GM12875 (cell line): ENCODE measurements around the gene REXO1.
"Not testable (repeated sequence)": the region's sequence is repeated elsewhere in the genome, so short reads cannot be mapped to it uniquely, and the experiment has no call there.

Source experiments
- H3K4me3 ChIP-seq: one replicate; pipeline ENCODE4 v1.5.1; 2011; ENCODE audit warnings: low read depth, low read length, control low read depth
- TF ChIP-seq, protein P1 (sequence below): IDR thresholded peaks from 2 replicates; pipeline ENCODE4 v1.5.1; 2011; ENCODE audit warnings: low read depth, mild to moderate bottlenecking, control low read depth, inconsistent platforms, low read length, moderate library complexity, borderline replicate concordance; ENCODE audit not compliant: insufficient read depth

Gene REXO1, protein sequence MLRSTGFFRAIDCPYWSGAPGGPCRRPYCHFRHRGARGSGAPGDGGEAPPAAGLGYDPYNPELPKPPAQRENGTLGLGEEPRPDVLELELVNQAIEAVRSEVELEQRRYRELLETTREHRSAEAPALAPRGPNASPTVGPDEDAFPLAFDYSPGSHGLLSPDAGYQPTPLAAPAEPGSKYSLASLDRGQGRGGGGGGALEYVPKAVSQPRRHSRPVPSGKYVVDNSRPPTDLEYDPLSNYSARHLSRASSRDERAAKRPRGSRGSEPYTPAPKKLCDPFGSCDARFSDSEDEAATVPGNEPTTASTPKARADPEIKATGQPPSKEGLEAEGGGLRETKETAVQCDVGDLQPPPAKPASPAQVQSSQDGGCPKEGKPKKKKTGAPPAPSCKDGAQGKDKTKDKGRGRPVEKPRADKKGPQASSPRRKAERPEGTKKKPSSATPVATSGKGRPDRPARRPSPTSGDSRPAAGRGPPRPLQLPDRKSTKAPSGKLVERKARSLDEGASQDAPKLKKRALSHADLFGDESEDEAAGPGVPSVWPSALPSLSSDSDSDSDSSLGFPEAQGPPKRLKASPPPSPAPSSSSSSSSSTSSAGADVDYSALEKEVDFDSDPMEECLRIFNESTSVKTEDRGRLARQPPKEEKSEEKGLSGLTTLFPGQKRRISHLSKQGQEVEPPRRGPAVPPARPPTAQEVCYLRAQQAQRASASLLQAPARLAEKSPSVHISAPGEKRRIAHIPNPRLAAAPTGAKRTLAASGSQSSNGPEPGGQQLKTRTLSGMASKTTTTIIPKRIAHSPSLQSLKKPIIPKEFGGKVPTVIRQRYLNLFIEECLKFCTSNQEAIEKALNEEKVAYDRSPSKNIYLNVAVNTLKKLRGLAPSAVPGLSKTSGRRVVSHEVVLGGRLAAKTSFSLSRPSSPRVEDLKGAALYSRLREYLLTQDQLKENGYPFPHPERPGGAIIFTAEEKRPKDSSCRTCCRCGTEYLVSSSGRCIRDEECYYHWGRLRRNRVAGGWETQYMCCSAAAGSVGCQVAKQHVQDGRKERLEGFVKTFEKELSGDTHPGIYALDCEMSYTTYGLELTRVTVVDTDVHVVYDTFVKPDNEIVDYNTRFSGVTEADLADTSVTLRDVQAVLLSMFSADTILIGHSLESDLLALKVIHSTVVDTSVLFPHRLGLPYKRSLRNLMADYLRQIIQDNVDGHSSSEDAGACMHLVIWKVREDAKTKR

DNA sequence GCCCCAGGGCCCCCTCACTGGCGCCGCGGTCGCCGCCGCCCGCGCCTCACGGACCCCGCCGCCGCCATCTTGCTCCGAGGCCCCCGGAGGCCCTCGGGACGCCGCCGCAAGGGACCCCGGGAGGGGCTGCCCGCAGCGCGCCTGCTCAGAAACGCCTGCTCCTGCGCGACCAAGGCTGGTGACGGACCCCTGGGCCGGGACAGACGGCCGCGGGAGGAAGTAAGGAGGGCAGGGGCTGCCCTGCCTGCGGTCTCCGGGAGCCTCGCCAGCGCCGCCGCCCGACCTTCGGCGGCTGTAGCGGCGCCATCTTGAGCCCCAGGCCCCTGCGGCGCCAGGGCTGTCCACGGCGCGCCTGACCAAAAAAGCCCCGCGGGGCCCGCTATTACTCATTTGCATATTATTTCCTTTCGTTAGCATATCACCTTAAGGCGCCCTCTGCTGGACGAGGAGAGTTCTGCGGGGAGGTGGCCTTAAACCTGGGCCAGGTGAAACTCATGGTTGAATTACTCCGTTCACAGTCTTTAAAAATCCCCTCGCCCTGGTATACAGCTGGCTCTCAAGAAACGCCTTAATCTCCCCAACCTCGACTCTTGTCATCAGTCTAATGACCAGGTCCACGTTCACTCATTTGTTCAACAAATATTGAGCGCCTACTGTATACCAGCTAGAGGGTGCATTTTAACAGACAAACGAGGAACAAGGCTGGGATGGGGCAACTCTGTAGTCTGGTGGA is at the start of gene REXO1:
Gene REXO1 (minus strand): TSS at position 85 of the 733 bp plus-strand sequence. CDS start 125 bp downstream, outside the sequence.
- TF ChIP-seq, protein P1, sequence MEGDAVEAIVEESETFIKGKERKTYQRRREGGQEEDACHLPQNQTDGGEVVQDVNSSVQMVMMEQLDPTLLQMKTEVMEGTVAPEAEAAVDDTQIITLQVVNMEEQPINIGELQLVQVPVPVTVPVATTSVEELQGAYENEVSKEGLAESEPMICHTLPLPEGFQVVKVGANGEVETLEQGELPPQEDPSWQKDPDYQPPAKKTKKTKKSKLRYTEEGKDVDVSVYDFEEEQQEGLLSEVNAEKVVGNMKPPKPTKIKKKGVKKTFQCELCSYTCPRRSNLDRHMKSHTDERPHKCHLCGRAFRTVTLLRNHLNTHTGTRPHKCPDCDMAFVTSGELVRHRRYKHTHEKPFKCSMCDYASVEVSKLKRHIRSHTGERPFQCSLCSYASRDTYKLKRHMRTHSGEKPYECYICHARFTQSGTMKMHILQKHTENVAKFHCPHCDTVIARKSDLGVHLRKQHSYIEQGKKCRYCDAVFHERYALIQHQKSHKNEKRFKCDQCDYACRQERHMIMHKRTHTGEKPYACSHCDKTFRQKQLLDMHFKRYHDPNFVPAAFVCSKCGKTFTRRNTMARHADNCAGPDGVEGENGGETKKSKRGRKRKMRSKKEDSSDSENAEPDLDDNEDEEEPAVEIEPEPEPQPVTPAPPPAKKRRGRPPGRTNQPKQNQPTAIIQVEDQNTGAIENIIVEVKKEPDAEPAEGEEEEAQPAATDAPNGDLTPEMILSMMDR, result peak; percentile 82
- peak within 1 kb of the TSS; percentile 94 for H3K4me3 ChIP-seq

DNA sequence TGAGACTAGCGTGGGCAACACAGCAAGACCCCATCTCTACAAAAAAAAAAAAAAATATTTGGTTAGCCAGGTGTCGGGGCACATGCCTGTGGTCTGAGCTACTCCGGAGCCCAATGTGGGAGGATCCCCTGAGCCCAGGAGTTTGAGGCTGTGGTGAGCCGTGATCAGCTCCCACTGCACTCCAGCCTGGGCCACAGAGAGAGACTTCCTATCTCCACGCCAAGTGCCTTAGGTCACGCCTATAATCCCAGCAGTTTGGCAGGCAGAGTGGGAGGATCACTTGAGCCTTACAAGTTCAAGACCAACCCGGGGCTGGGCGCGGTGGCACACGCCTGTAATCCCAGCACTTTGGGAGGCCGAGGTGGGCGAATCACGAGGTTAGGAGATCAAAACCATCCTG is 48.2 kb upstream of the REXO1 start:
- TF ChIP-seq, protein P1, result no peak
- no peak overlapping the region for H3K4me3 ChIP-seq

DNA sequence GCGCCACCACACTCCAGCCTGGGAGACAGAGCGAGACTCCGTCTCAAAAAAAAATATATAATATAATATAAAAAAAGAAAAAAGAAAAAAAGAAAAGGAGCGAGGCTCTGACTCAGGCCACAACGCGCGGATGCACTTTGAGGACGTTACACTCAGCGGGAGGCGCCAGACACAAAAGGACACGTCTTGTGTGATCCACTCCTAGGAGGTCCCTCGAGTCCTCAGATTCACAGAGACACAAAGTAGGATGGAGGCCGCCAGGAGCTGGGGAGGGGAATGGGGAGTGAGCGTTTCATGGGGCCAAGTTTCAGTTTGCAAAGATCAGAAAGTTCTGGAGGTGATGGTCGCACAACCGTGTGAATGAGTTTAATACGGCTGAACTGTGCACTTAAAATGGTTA is 45.5 kb upstream of the REXO1 start:
- no peak overlapping the region for H3K4me3 ChIP-seq
- TF ChIP-seq, protein P1, result no peak

DNA sequence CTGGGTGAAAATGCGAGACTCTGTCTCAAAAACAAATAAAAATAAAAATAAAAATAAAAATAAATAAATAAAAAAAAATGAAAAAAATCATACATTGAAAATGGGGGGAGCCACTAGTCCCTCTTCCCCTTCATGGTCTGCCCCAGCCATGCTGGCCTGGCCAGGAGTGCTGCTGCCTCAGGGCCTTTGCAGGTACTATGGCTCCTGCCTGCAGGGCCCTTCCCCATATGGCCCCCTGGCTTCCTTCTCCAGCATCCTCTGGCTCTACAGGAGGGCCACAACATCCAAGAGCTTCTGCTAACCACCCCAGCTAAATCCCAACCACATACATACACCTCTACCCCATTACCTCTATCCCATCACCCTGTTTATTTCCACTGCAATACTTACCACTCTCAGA is 41.6 kb upstream of the REXO1 start:
- TF ChIP-seq, protein P1, result no peak
- no peak overlapping the region for H3K4me3 ChIP-seq

DNA sequence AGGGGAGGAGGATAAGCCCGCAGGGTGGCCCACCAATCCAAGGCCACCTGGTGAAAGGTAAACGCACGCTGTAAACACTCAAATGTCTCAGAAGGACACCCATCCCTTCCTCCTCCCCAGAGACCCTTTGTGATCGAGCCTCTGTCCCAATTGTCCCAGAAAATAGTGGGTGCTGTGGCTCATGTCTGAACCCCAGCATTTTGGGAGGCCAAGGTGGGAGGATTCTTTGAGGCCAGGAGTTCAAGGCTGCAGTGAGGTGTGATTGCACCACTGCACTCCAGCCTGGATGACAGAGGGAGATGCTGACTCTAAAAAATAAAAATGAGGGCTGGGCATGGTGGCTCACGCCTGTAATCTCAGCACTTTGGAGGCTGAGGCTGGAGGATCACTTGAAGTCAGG is 40.1 kb upstream of the REXO1 start:
- TF ChIP-seq, protein P1, result no peak
- no peak overlapping the region for H3K4me3 ChIP-seq

DNA sequence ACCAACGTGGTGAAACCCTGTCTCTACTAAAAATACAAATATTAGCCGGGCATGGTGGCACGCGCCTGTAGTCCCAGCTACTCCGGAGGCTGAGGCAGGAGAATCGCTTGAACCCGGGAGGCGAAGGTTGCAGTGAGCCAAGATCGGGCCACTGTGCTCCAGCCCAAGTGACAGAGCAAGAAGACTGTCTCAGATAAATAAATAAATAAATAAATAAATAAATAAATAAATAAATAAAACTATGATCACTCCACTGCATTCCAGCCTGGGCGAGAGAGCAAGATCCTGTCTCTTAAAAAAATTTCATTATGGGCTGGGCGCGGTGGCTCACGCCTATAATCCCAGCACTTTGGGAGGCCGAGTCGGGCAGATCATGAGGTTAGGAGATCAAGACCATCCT is 38.1 kb upstream of the REXO1 start:
- H3K4me3 ChIP-seq, result not testable (repeated sequence)

DNA sequence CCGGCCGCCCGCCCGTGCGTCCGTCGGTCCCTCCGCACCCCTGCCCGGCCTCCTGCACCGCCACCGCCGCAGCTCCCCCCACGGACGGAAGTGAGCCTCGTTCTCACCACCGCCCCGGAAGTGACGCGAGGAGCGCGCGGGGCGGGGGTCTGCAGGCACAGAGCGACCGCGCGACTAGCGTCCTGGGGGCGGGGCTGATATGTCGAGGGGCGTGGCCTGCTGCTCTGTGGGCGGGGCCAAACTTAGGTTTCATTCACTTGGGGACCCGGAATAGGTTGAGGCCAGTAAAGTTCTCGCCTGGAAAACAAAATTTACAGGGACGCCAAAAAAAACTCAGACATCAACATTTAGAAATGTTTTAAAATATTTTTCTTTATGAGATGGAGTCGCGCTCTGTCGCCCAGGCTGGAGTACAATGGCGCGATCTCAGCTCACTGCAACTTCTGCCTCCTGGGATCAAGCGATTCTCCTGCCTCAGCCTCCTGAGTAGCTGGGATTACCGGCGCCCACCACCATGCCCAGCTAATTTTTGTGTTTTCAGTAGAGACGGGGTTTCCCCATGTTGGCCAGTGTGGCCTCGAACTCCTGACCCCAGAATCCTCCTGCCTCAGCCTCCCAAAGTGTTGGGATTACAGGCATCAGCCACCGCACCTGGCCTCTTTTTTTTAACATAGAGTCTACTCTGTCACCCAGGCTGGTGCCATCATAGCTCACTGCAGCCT is 37.3 kb upstream of the REXO1 start, which contains the start of gene ABHD17A:
Gene ABHD17A (minus strand): TSS at position 99 of the 722 bp plus-strand sequence. CDS start 3,930 bp downstream, outside the sequence.
- H3K4me3 ChIP-seq, result peak within 1 kb of the TSS; percentile 81
